B cell (primary cell): ENCODE data around the gene SLC24A3. TPM values are rescaled to one million over a fixed set of nuclear protein-coding genes. Genes with fewer than 3 reads are reported as not detected.

Source experiments
- ATAC-seq: fragments of 200-7000 bp; cut with Tn5 transposase; one replicate; pipeline ENCODE4 v1.10.0; 2021; ENCODE audit warnings: low read depth, mild to moderate bottlenecking, moderate number of reproducible peaks, moderate library complexity
- CTCF ChIA-PET: fragments of 350-600 bp; sonication (Branson Sonifier 250); formaldehyde crosslinking; loops from one replicate; lab custom pipeline; 2021; ENCODE audit warnings: antibody characterized with exemption, inconsistent platforms; lab: Charles Lee
- POLR2A ChIA-PET: fragments of 350-600 bp; sonication (Branson Sonifier 250); formaldehyde crosslinking; loops from one replicate; lab custom pipeline; 2021; ENCODE audit warnings: antibody characterized with exemption; lab: Charles Lee
- DNase-seq: peaks from one replicate; pipeline ENCODE4 v3.0.0; 2013
- H2AFZ ChIP-seq: 2 replicates; pipeline ENCODE4 v1.6.1; 2012; ENCODE audit warnings: mild to moderate bottlenecking, low read depth, low read length; ENCODE audit not compliant: insufficient read depth, poor library complexity, severe bottlenecking
- H3K27ac ChIP-seq, 2 donors: 1 replicate in 1 of 2; 2 replicates in 1 of 2; pipeline ENCODE4 v1.5.1; 2012 to 2013; ENCODE audit warnings: low read length in 2 of 2, mild to moderate bottlenecking in 2 of 2, moderate library complexity in 1 of 2
- H3K27me3 ChIP-seq, 4 experiments: fragments of 200-600 bp in 1 of 4; sonication (generic) in 1 of 4; replicated peaks in 1 of 4; 1 replicate in 2 of 4; 2 replicates in 2 of 4; pipeline versions ENCODE4 v1.6.1 to v1.7.0; 2013 to 2016; ENCODE audit warnings: low read length in 3 of 4, mild to moderate bottlenecking in 2 of 4, mixed read lengths in 1 of 4, moderate library complexity in 1 of 4; ENCODE audit not compliant: insufficient read depth in 4 of 4, control insufficient read depth in 3 of 4; ENCODE audit errors: control extremely low read depth in 1 of 4
- H3K36me3 ChIP-seq, 2 experiments: replicated peaks in 1 of 2; 1 replicate in 1 of 2; 2 replicates in 1 of 2; pipeline versions ENCODE4 v1.6.1 to v1.7.1; 2013; ENCODE audit warnings: low read length in 1 of 2; ENCODE audit not compliant: insufficient read depth in 2 of 2, control insufficient read depth in 1 of 2; ENCODE audit errors: control extremely low read depth in 1 of 2, extremely low read depth in 1 of 2
- H3K4me1 ChIP-seq, 2 donors: fragments of 200-600 bp in 1 of 2; sonication (generic) in 1 of 2; 1 replicate in 1 of 2; 2 replicates in 1 of 2; pipeline versions ENCODE4 v1.5.1 to v1.6.1; 2013 to 2017; ENCODE audit warnings: low read length in 2 of 2; ENCODE audit not compliant: control insufficient read depth in 2 of 2, insufficient read depth in 2 of 2
- H3K4me2 ChIP-seq: replicated peaks from 2 replicates; pipeline ENCODE3; 2012; ENCODE audit warnings: mild to moderate bottlenecking, low read depth, low read length; ENCODE audit not compliant: poor library complexity, severe bottlenecking
- H3K4me3 ChIP-seq, 5 experiments: fragments of 200-600 bp in 1 of 5; sonication (generic) in 1 of 5; 1 replicate in 3 of 5; 2 replicates in 2 of 5; pipeline versions ENCODE4 v1.5.1 to v1.7.0; 2011 to 2016; ENCODE audit warnings: low read length in 4 of 5, mild to moderate bottlenecking in 4 of 5, low read depth in 2 of 5, control low read depth in 1 of 5, moderate library complexity in 1 of 5; ENCODE audit not compliant: insufficient read depth in 1 of 5; ENCODE audit errors: control extremely low read depth in 1 of 5, extremely low read depth in 1 of 5
- H3K79me2 ChIP-seq: fragments of 200-600 bp; sonication (generic); one replicate; pipeline ENCODE4 v1.6.0; 2016; ENCODE audit warnings: low read length; ENCODE audit not compliant: control insufficient read depth, insufficient read depth
- H3K9ac ChIP-seq: fragments of 200-600 bp; sonication (generic); 2 replicates; pipeline ENCODE4 v1.6.1; 2017; ENCODE audit warnings: mild to moderate bottlenecking, low read length, moderate library complexity
- H3K9me3 ChIP-seq, 3 donors: one replicate each; pipeline versions ENCODE4 v1.6.1 to v1.7.1; 2013; ENCODE audit warnings: low read length in 2 of 3; ENCODE audit not compliant: control insufficient read depth in 2 of 3, insufficient read depth in 1 of 3; ENCODE audit errors: control extremely low read depth in 1 of 3
- H4K20me1 ChIP-seq: 2 replicates; pipeline ENCODE4 v1.6.0; 2012; ENCODE audit warnings: mild to moderate bottlenecking, low read length; ENCODE audit not compliant: insufficient read depth, control insufficient read depth, poor library complexity, severe bottlenecking
- H3K27ac Mint-ChIP-seq: one replicate; pipeline ENCODE4 v1.8.0; 2021; ENCODE audit warnings: mixed read lengths
- H3K27me3 Mint-ChIP-seq: one replicate; pipeline ENCODE4 v1.8.0; 2021; ENCODE audit warnings: mixed read lengths
- H3K4me1 Mint-ChIP-seq: one replicate; pipeline ENCODE4 v1.8.0; 2021; ENCODE audit warnings: mixed read lengths
- H3K4me3 Mint-ChIP-seq: one replicate; pipeline ENCODE4 v1.8.0; 2021; ENCODE audit warnings: mixed read lengths
- H3K9me3 Mint-ChIP-seq: one replicate; pipeline ENCODE4 v1.8.0; 2022; ENCODE audit warnings: mixed read lengths; ENCODE audit not compliant: insufficient read depth
- CTCF ChIP-seq: fragments of 200-600 bp; IDR thresholded peaks from one replicate; pipeline ENCODE4 v1.8.0; 2022; ENCODE audit warnings: antibody characterized with exemption, mild to moderate bottlenecking
- EZH2 ChIP-seq: IDR thresholded peaks from 2 replicates; pipeline ENCODE4 v1.6.1; 2012; ENCODE audit warnings: borderline replicate concordance, low read depth, mild to moderate bottlenecking, moderate library complexity, low read length; ENCODE audit not compliant: insufficient read depth, poor library complexity, severe bottlenecking
- WGBS: methylation state at CpG from one replicate; pipeline ENCODE4 v1.1.5; 2013; ENCODE audit warnings: missing lambda C conversion rate; ENCODE audit not compliant: insufficient coverage; 5-methylcytosine and 5-hydroxymethylcytosine counted together
- intact Hi-C: fragments of 100-400 bp; cut with micrococcal nuclease; formaldehyde crosslinking; loops from one replicate; pipeline ENCODE4 v1.10.0; 2022
- polyA plus RNA-seq: library from polyadenylated mRNA; depleted of rRNA; stranded (reverse); fragments of >200 nt; gene quantifications from 2 replicates; pipeline ENCODE4 v1.2.3, GENCODE V29; 2012
- total RNA-seq, 2 donors: library from RNA; stranded (reverse); fragments of 120-200 nt in 1 of 2; gene quantifications; 1 replicate in 1 of 2; 2 replicates in 1 of 2; pipeline versions ENCODE4 v1.2.3 to v1.2.4, GENCODE V29; 2013 to 2022

Gene SLC24A3
- total and polyA plus RNA-seq, 2 donors (not counting 1 experiment from before 2014, with no cell fraction given): not detected

GRCh38 chr20:19463597-19463996 is 251.2 kb downstream of the SLC24A3 start:
- ChIA-PET POLR2A (no interaction called here), CTCF (no interaction called here)
- Histone ChIP-seq H3K36me3 (no peaks in the 10 kb centered on the region), H3K9me3 (no peaks in the 10 kb centered on the region), H3K9ac (no peak overlapping the region), H4K20me1 (no peaks in the 10 kb centered on the region), H3K79me2 (no peaks in the 10 kb centered on the region), H2AFZ (no peak overlapping the region), H3K4me3 (no peak overlapping the region), H3K4me2 (no peak overlapping the region), H3K27ac (no peak overlapping the region), H3K4me1 (no peaks in the 10 kb centered on the region), H3K27me3 (peaks cover 0 to 2% (median 0%) of the 10 kb centered on the region in 4 experiments)
- intact Hi-C loops: no loop called here
- H3K27ac Mint-ChIP-seq: no peak overlapping the region
- no peaks in the 10 kb centered on the region for H3K4me1 Mint-ChIP-seq
- no peak overlapping the region for H3K4me3 Mint-ChIP-seq
- TF ChIP-seq EZH2: no peak
- TF ChIP-seq CTCF: no peak
- DNase-seq (no peak), ATAC-seq (no peak)
- peaks cover 14% of the 10 kb centered on the region for H3K27me3 Mint-ChIP-seq
- no peaks in the 10 kb centered on the region for H3K9me3 Mint-ChIP-seq
- 96% methylated on average over 3 of the region's 4 CpGs for WGBS

- Histone ChIP-seq H3K4me3 (no peak overlapping the region), H3K9ac (no peak overlapping the region), H2AFZ (no peak overlapping the region), H3K9me3 (no peaks in the 10 kb centered on the region), H3K36me3 (no peaks in the 10 kb centered on the region), H3K79me2 (no peaks in the 10 kb centered on the region), H4K20me1 (no peaks in the 10 kb centered on the region), H3K4me2 (no peak overlapping the region), H3K27ac (no peak overlapping the region), H3K4me1 (no peaks in the 10 kb centered on the region), H3K27me3 (peaks cover 0 to 2% (median 0%) of the 10 kb centered on the region in 4 experiments)
- ATAC-seq (no peak), DNase-seq (no peak)
- H3K4me1 Mint-ChIP-seq: no peaks in the 10 kb centered on the region
- 27% methylated on average over 1 of the region's 2 CpGs for WGBS
- no peak overlapping the region for H3K4me3 Mint-ChIP-seq
- peaks cover 14% of the 10 kb centered on the region for H3K27me3 Mint-ChIP-seq
- ChIA-PET CTCF (no interaction called here), POLR2A (no interaction called here)
- H3K27ac Mint-ChIP-seq: no peak overlapping the region
- no peaks in the 10 kb centered on the region for H3K9me3 Mint-ChIP-seq
- intact Hi-C loops: no loop called here
- TF ChIP-seq CTCF (no peak), EZH2 (no peak)
Measured at GRCh38 chr20:19465536-19465935, 253.1 kb downstream of the SLC24A3 start.
